ENCODE data around the gene PPARA.

Gene PPARA

DNA sequence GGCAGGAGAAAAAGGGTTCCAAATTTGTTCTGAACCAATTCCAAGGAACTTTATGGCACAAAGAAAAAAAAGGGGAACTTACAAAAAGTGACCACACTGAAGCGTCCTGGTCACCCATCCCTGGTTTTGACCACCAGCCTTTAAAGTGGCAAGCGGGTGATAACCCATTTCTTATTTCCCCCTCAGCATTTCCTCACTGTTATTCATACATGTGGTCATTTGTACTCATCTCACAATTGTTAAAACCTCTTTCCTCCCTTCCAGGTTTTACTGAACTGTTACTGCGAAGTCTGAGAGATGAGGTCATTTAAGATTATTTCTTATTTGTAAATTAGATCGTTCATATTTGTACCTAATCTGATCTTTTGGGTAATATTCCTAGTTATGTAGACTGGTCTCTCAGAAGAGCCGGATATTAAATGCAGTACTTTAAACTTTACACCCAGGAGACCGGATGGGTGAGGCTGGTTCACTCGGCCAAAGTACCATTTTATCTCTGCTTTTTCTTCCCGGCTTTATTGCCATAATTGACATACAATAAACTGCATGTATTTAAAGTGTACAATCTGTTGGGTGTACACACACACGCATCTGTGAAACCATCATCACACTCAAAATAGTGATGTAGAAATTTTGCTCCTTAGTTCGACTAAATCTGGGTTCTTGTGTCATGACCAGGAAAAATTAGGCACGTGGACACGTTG, 52.7 kb downstream of the PPARA start:
- TF ChIP-seq, protein P1, sequence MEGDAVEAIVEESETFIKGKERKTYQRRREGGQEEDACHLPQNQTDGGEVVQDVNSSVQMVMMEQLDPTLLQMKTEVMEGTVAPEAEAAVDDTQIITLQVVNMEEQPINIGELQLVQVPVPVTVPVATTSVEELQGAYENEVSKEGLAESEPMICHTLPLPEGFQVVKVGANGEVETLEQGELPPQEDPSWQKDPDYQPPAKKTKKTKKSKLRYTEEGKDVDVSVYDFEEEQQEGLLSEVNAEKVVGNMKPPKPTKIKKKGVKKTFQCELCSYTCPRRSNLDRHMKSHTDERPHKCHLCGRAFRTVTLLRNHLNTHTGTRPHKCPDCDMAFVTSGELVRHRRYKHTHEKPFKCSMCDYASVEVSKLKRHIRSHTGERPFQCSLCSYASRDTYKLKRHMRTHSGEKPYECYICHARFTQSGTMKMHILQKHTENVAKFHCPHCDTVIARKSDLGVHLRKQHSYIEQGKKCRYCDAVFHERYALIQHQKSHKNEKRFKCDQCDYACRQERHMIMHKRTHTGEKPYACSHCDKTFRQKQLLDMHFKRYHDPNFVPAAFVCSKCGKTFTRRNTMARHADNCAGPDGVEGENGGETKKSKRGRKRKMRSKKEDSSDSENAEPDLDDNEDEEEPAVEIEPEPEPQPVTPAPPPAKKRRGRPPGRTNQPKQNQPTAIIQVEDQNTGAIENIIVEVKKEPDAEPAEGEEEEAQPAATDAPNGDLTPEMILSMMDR (IDR thresholded peaks at IDR 0.05; ENCODE audit: low read depth, low read length), result no peak
- no peak for DNase-seq (ENCODE audit: extremely low read depth, low read depth)

DNA sequence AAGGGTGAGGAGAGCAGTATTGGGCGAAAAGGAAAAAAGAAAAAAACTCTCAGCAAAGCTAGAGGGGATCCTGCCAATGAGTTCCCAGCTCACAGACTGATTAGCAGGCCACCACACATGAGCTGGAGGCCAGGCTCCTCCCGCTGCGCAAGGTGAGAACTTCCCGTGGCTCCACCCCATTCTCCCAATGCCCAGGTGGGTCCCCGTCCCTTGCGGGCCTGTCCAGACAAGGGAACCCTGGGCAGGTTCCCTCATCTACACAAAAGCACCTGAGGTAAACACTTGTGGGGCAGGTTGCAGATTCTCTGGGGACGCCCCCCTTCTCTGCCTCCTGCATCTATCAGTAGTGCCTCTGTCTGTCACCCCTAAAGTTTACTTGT, 53.3 kb downstream of the PPARA start:
- DNase-seq (ENCODE audit: extremely low read depth, low read depth), result no peak
- TF ChIP-seq, protein P1 (IDR thresholded peaks at IDR 0.05; ENCODE audit: low read depth, low read length), result no peak

DNA sequence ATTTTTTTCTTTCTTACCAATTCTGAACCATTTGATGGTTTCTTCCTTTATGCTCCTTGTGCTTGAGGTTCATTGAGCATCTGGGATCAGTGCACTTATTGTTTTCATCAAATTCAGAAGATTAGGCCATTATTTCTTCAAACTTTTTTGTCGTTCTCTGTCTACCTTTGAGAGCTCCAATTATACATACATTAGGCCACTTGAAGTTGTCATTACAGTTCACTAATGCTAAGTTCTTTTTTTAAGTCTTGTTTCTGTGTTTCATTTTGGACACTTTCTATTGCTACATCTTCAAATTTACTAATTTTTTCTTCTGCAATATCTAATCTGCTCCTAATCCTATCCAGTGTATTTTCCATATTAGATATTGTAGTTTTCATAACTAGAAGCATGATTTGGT, 58.9 kb downstream of the PPARA start:
- TF ChIP-seq, protein P1 (IDR thresholded peaks at IDR 0.05; ENCODE audit: low read depth, low read length), result no peak
- no peak for DNase-seq (ENCODE audit: extremely low read depth, low read depth)

DNA sequence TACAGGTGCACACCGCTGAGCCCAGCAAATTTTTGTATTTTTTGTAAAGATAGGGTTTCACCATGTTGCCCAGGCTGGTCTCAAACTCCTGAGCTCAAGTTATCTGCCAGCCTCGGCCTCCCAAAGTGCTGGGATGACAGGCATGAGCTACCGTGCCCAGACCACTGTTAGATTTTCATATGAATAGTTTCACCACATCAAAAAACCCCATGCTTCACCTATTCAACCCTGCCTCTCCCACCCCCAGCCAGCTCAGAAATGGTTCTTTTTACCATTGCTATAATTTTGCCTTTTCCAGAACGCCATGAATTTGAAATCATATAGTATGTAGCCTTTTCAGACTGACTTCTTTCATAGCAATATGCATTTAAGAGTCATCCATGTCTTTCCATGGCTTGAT, 61.9 kb downstream of the PPARA start:
- TF ChIP-seq, protein P1 (IDR thresholded peaks at IDR 0.05; ENCODE audit: low read depth, low read length), result no peak

DNA sequence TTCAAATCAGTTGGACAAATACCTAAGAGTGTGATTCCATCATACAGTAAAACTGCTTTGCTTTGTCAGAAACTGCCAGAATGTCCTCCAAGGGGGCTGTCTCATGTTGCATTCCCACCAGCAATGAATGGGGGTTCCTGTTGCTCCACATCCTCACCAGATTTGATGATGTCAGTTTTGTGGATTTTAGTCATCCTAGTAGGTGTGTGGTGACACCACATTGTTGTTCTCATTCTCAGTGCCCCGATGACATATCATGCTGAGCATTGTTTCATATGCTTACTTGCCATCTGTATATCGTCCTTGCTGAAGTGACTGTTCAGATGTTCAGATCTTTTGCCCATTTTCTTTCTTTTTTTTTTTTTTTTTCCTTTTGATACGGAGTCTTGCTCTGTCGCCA, 62.7 kb downstream of the PPARA start:
- TF ChIP-seq, protein P1 (IDR thresholded peaks at IDR 0.05; ENCODE audit: low read depth, low read length), result no peak
- no peak for DNase-seq (ENCODE audit: extremely low read depth, low read depth)

More for the DNA sequence above, 61.9 kb downstream of the PPARA start:
- no peak for DNase-seq (ENCODE audit: extremely low read depth, low read depth)

DNA sequence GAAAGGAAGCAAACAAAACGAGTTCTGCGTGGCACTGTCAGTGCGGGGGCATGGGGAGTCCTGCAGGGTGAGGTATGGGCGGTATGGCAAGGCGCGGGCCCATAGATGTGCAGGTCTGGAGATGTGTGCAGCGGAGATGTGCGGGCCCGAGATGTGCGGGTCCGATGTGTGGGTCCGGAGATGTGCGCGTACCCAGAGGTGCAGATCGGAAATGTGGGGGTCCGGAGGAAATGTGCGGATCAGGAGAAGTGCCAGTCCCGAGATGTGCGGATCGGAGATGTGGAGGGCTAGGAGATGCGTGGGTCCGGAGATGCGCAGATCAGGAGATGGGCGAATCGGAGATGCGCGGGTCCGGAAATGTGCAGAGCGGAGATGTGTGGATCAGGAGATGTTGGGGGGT, 63.8 kb downstream of the PPARA start:
- DNase-seq (ENCODE audit: extremely low read depth, low read depth), result no peak
- TF ChIP-seq, protein P1 (IDR thresholded peaks at IDR 0.05; ENCODE audit: low read depth, low read length), result no peak

DNA sequence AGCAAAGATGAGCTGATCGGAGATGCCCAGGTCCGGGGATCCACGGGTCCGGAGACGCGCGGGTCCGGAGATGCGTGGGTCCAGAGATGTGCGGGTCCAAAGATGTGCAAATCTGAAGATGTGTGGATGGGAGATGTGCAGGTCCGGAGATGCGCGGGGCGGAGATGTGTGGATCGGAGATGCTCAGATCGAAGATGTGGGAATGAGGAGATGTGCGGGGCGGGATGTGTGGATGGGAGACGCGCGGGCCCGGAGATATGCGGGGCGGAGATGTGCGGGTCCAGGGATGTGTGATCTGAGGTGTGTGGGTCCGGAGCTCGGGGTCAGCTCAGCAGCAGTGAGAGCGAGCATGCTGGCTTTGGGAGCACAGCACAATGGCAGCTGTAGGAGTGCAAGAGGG, 64.3 kb downstream of the PPARA start:
- TF ChIP-seq, protein P1 (IDR thresholded peaks at IDR 0.05; ENCODE audit: low read depth, low read length), result no peak
- DNase-seq (ENCODE audit: extremely low read depth, low read depth), result no peak

Measured in AG09319 (cell line).